ENCODE results near the gene PRDM12.
A peak's percentile ranks its signal among the peaks of the same experiment; 100 is the strongest.
"Not testable (repeated sequence)": the region's sequence is repeated elsewhere in the genome, so short reads cannot be mapped to it uniquely, and the experiment has no call there.

The PRDM12 gene

DNA sequence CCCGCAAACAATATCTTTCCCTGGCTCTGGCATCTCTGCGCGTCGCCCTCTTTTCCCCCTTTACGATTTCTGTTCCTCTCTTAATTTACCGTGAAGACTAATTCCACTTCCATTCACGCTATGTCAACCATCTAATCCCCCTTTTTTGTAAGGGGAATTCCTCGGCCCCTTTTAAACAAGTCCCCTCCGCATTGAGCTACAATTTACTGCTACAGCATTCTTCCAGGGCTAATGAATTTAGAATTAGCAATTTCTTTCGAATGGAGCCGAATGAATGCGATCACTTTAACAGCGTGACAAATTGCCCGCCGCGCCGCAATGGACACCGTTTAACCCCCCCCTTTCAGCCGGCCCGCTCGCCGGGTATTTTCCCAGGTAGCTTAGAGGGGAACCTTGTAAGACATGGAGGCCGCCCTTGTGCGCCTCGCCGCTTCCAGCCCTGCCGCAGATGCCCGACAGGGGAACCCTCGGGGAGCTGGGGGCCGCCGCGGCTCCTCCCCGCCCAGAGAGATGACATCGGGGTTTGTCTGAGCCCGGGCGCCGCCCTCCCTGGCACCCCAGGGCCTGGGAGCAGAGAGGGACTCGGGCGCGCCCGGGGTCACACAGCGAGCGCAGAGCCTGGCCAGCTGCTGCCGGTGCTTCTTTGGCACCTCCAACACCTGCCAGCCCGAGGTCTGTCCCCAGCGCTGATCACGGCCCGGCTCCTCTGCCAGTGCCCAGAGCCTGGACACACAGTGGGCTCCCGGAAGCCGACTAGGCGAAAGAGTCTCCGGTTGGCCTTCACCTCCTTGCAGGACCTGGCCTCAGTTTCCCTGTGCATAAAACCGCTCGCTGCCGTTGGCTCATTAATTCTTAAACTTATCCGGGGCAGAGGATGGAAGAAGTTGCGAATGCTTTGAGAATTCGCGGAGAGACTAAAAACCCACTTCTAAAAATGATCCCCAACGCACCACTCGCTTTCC is 1.3 kb downstream of the PRDM12 start:
- DNase-seq, result no peak

DNA sequence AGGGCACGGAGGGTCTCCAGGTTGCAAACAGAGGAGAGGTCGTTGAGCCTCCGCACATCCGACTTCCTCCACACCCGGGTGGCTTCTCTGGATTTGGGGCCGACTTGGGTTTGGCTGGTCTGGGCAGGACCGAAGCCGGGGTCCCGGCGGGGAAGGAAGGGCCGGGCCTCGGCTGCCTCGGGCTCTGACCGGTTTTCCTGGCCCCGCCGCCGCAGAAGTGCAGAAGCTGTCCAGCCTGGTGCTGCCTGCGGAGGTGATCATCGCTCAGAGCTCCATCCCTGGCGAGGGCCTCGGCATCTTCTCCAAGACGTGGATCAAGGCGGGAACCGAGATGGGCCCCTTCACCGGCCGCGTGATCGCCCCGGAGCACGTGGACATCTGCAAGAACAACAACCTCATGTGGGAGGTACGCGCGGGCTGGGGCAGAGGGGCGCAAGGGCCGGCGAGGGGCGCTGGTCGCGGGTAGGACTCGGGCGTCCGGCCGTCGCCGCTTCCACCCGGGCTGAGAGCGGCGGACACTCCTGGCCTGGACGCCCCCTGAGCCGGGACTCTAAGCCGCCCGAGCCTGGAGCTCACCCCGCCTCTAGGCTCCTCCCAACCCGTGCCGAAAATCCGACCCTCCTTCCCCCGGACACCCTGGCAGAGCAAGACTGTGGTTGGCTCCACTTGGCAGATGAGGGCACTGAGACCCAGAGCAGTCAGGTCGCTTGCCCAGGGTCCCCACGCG is 2.2 kb downstream of the PRDM12 start:
- no peak for DNase-seq

DNA sequence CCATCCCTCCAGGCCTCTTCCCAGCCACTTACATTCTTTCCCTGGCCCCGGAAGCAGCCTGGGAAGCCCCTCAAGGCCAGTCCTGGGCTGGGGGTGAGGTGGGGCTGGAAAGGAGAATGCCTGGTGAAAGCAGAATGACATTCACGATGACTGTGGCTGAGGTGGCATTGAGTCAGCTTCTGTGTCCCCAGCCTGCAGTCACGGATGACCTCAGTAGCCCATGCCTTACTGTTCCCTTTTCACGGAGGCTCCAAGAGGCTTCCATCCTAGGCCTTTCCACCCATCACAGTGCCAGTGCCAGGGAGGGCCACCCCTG is 2.7 kb downstream of the PRDM12 start:
- no peak for DNase-seq

DNA sequence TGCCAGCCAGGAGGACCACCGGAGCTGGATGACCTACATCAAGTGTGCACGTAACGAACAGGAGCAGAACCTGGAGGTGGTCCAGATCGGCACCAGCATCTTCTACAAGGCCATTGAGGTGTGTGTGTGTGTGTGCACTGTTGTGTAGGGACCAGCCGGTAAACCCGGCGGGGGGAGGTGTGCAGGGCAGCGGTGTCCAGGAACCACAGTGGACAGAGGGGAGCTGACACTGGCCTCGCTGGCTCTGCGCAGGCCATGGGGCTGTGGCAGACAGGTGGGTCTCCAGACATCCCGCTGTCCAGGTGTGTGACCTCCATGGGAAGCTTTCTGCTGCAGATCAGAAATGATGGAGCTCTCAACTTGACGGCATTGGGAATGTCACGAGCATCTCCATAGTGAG is 3.8 kb downstream of the PRDM12 start:
- no peak for DNase-seq

DNA sequence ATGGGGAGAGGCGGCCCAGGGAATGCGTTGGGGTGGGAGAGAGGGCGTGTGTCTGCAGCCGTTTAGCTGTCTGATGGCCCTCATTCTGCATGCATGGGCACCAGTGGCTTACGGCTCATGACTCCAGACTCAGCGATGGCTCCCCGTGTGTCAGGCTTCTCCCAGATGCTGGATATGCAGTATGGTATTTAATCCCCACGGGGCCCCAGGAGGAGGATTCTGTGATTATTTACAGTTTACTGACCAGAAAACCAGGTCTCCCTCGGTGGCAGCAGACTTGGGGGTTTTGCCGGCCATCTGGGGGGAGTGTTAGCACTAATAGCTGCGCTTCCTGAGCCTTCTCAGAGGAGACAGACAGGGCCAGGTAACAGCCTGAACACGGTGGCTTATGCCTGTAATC is 4.3 kb downstream of the PRDM12 start:
- no peak for DNase-seq

DNA sequence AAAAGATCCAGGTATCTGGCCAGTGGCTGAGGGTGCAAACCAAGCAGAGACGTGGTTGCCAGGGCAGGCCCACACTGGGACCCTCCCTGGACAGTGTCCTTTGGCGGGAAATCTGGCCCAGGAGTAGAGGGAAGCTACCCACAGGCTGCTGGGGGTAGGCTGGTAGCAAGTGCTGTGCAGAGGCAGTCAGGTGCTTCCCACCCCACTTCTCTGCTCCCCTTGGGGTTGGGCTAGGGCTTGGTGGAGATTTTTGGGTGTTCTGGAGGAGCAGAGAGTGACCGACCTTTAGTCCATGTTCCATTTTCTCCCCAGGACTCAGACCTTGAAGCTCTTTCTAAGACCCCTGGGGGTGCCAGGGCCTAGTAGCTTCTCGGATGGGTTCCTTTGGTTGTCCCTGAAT is 5.6 kb downstream of the PRDM12 start:
- DNase-seq, result no peak

DNA sequence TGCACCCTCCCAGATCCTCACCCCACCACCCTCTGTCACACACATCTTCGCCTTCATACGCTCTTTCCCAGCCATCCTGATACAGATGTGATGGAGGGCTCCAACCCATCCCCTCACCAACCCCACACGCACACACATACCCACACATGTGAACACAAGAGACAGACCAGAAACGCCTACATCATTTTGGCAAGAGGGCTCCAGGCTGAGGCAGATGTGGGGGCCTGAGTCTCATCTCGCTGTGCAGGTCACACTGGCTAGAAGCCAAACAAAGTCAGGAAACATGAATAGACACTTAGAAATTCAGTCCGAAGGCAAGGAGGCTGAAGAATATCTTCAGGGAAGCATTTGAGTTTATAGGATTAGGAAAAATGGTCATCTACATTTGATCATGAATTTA is 6.2 kb downstream of the PRDM12 start:
- DNase-seq, result no peak

DNA sequence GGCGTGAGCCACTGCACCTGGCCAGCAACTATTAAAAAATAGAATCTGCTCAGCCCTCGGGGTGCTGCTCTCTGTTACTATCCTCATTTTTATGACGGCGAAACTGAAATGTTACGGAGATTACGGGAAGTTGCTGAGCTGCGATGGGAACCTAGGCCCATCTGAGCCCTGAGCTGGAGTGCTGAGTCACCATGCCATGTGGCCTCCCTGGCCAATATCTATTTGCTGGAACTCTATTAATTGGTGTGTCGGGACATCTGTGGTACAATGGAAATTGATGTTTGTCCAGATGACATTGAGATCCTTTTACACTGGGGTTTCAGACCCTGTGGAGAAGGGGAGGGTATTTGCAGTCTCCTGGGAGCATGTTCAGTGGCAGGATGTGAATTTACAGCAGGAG is 8.1 kb downstream of the PRDM12 start:
- DNase-seq, result no peak

DNA sequence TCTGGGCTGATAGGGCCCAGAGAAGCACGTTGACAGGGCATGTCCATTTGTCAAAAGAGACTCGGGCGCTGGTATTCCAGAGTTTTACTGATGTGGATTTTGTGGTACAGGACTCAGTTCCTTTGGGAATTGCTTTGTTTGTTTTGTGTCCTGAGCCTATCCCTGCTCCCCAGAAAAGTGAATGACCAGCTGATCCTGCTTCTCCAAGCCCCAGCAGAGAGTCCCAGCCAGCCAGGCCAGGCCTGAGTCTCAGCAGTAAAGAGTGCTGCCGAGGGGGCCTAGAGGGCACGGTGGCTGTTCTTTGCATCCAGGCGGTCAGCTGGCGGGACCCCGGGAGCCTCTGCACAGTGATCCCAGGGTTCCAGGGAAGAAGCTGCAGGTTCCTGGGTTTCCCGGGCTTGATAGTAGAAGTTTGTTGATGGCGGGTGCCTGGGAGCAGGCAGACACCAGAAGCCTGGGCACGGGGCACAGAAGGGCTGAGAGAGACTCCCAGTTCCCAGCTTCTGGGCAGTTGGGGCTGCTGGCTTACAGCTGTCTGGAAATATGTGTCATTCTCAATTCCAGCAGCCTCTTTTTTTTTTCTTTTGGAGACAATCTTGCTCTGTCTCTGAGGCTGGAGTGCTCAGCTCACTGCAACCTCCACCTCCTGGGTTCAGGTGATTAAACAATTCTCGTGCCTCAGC is 8.7 kb downstream of the PRDM12 start:
- no peak for DNase-seq

DNA sequence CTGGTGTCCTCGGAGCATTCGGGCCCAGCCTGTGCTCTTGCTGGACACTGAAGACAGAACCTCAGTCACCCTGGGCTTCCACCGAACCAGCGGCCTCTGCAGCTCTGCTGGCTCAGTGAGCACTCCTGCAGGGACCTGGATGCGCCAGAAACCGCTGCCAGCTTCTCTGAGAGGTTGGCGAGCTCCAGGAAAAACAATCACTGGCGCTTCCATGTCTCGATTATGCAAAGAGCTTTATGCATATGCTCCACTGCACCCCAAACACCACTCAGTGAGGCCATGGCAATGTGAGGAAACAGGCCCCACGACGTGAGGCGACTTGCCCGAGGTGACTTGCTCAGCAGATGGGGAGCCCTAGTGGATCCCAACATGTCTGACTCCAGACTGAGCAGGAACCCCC is 11.0 kb downstream of the PRDM12 start:
- no peak for DNase-seq

DNA sequence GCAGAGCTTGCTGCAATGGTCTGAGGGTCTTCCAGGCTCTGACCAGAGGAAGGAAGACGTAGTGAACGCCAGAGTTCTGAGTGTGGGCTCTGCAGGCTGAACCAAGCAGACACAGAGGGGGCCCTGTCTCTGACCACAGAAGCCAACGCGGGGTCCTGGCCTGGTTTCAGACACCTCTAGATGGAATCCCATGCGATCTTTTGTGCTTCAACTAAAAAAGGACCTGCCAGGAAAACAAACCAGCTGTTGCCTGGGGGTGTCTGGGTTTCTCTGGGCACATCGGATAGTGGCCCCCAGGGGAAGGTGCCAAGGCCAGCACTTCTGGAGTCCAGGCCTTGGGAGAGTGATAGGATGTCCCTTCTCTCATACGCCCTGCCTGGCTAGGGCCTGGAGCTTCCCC is 12.9 kb downstream of the PRDM12 start:
- no peak for DNase-seq

DNA sequence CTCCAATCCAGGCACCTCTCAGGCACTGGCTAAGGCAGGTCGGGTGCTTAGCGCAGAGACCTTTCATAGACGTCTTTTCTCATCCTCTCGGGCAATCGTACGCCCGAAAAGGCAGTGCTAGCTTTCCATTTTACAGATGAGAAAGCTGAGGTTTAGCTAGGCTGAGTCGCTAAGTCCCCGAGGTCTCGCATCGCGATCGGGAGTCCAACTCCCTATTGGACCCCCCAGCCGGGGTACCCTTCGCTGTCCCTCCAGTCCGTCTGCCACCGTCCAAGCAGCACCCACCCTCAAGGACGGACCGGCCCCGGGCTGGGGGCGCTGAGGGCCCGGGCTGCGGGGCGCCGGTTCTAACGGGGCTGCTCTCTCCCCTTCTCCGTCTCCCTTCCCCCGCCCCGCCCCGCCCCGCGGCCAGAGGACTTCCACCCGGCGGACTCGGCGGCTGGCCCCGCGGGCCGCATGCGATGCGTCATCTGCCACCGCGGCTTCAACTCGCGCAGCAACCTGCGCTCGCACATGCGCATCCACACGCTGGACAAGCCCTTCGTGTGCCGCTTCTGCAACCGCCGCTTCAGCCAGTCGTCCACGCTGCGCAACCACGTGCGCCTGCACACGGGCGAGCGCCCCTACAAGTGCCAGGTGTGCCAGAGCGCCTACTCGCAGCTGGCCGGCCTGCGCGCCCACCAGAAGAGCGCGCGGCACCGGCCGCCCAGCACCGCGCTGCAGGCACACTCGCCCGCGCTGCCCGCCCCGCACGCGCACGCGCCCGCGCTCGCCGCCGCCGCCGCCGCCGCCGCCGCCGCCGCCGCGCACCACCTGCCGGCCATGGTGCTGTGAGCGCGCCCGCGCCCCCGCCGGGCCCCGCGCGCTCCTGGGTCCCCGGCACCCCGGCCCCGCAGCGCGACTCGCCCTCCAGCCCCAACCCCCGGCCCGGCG is 16.7 kb downstream of the PRDM12 start:
- DNase-seq, result peak; percentile 82

DNA sequence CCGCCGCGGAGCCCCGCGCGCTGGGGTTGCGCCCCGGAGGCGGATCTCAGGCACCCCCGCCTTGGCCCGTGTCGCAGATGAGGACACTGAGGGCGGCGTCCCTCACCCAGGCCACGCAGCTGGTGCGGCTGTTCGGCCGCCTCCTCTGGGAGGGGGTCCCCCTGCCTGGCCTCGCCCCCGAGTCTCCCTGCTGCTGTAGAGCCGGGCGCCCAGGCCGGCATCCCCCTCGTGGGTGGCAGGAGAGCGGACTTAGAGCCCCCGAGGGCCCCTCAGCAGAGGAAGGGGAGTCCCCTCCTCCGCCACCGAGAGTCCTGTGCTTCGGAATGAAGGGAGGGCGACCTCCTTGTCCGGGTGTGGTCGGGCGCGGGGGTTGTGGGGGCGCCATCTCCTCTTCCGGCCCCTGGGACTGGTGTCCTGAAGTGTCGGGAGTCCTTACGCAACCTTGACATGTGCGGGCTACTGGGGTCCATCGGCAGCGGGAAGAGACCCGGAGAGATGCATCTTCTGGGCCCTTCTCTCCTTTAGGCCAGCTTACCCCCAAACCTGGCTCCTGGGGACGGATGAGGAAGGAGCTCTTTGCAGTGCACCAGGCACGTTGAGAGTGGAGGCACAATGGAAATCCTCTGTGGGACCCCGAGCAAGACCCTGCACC is 17.5 kb downstream of the PRDM12 start:
- DNase-seq, result no peak

DNA sequence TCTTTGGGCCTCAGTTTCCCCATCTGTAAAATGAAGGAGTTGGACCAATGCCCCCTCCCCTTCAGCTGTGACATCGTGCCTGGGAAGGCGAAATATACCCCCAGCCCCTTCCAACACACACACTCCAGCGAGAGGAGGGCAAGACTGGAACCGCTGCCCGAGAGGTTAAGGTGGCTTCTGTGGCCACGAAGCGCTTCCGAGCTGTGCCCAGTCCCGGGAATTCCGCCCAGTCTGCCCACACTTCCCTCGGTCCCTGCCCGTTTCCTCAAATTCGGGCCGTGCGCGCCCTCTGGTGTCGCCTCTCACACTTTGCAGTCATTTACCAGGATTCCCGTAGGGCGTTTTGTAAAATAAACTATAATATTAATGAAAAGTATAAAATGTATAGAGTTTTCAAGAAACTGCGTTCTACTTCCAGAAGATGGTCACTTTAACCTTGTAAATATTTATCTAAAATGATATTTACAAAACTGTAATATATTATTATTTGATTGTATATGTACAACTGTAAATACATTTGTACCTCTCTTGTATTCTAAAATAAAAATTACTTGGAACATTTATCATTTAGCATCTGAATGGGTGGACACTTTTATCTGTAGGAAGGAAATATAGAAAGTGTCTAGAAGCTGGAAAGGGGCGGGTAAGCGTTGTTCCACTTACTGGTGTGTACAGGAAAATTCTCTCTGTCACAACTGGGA is 18.2 kb downstream of the PRDM12 start:
- DNase-seq, result peak; percentile 63

DNA sequence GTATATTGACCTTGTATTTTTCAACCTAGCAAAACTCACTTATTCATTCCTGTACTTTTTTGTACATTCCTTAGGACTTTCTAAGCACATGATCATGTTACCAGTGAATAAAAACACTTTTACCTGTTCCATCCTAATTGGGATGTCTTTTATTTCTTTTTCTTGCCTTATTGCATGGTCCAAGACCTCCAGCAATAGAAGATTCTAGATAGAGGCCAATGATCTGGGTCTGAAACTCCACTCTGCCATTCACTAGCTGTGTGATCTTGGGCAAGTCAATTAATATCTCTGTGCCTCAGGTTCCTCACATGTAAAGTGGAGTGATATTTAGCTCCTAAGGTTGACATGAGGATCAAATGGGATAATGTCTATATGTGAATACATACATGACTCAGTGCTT is 20.7 kb downstream of the PRDM12 start:
- DNase-seq, result no peak

DNA sequence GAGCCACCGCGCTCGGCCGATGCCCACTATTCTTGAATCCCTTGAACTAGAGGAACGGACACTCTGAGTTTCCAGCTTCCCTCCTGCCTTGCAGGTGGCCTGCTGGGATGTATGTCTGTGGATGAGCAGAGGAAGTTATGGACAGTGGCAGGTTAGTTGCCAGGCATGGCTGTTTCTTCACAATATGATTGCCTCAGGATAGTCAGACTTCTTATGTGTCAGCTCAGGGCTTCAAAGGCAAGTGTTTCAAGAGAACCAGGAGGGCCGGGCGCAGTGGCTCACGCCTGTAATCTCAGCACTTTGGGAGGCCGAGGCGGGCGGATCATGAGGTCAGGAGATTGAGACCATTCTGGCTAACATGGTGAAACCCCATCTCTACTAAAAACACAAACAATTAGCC is 21.6 kb downstream of the PRDM12 start:
- not testable (repeated sequence) for DNase-seq

DNA sequence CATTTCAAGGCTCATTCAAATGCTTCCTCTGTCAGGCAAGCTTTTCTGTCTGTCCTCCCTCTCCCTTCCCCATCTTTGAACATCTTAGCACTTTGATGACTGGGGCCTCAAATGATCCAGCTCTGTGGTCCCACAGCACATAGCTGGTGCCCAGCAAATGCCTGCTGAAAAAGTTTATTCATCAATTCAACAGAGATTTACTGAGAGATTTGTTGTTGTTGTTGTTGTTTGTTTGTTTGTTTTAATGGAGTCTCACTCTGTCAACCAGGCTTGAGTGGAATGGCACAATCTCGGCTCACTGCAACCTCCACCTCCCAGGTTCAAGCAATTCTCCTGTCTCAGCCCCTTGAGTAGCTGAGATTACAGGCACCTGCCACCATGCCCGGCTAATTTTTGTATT is 23.2 kb downstream of the PRDM12 start:
- DNase-seq, result no peak

DNA sequence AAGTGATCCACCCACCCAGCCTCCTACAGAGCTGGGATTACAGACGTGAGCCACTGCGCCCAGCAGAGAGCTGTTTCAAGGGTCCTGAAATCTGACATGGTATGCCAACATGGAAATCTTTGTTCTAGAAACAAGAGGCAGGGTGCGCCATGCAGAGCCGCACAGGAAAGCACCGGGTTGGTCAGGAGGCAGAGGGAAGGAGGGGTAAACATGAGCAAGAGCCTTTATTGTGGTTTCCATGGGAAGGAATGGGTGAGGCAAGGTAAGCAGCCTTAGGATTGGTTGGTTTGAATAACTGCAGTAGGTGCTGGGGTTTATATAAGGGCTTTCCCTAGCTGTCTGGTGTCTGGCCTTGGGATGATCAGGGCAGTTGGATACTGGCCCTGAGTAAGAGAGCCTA is 23.7 kb downstream of the PRDM12 start:
- no peak for DNase-seq

DNA sequence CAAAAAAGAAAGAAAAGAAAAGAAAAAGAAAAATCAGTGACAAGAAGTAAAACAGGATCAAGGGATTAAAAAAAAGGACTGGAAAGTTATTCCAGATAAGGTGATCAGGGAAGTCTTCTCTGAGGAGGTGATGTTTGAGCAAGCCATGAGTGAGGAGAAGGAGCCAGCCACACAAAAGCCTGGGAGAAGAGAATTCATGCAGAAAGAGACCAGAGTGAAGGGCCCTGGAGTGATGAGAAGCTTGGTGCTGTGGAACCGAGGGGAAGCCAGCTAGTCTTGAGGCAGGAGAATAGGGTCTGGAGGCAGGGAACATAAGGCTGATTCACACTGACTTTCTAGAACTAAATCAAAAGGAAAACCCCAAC is 25.2 kb downstream of the PRDM12 start:
- DNase-seq, result no peak

DNA sequence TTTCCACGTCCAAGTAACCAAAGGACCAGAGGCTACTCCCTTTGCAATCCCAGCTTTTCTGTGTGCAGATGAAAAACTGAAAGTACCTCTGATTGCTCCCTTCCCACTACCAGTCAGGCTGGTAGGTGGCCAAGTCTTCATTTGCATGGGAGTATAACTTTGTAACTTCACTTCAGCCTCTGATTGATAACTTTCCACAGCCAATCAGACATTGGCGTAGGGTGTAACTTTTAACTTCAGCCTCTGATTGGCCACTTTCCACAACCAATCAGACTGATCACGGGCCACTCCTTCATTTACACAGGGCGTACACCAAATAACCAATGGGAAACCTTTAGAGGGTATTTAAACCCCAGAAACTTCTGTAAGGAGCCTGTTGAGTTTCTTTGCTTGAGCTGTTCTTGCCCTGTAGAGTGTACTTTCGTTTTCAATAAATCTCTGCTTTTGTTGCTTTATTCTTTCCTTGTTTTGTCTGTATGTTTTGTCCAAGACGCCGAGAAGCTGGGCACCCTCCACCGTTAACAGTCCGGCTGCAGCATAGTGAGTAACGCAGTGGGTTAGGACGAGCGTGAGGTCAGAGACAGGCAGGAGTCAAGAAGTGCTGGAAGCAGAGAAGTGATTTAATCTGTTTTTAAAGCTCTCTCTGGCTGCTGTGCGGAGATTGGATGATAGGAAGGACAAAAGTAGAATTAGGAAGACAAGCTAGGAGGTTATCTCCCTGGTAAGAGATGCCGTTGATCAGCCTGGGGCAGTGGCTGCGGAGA is 25.7 kb downstream of the PRDM12 start:
- DNase-seq, result peak; percentile 22

DNA sequence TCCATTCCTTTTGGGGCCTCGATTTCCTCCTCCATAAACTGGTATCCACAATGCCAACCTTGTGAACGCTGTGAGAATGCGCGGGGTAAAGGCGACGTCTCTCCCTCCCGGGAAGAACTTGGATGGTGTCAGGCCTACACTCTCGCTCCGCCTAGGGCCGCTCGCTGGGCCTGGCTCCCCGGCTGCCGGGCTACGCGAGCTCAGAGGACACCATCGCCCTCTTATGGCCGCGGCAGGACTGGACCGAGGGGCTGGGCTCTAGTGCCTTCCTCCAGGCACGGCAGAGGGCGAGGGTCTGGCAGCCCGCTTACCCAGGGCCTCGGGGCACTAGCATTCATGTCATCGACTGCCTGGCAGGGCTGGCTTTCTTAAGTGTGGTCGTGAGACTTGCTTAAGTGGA is 27.9 kb downstream of the PRDM12 start:
- DNase-seq, result no peak
